Mesenchymal stem cell (in vitro differentiated cells and primary cell): ENCODE measurements around the gene LRRC28.

Experiments
- DNase-seq: peaks from one replicate; pipeline ENCODE4 v3.0.0-alpha.2; 2013
- H2AFZ ChIP-seq: one replicate; pipeline ENCODE4 v1.6.1; 2013; ENCODE audit warnings: low read depth, mild to moderate bottlenecking, control low read depth, inconsistent platforms, low read length, moderate library complexity
- H2AK5ac ChIP-seq: 2 replicates; pipeline ENCODE4 v1.6.1; 2013; ENCODE audit warnings: low read length, moderate library complexity, mild to moderate bottlenecking, inconsistent platforms; ENCODE audit not compliant: severe bottlenecking
- H2BK120ac ChIP-seq: one replicate; pipeline ENCODE4 v1.6.1; 2013; ENCODE audit warnings: low read depth, mild to moderate bottlenecking, inconsistent platforms, low read length, moderate library complexity
- H2BK12ac ChIP-seq, 2 experiments: one replicate each; pipeline ENCODE4 v1.6.1; 2013; ENCODE audit warnings: inconsistent platforms in 2 of 2, low read length in 2 of 2, mild to moderate bottlenecking in 2 of 2, moderate library complexity in 2 of 2, control low read depth in 1 of 2
- H2BK15ac ChIP-seq: one replicate; pipeline ENCODE4 v1.6.1; 2013; ENCODE audit warnings: mild to moderate bottlenecking, low read depth, inconsistent platforms; ENCODE audit not compliant: poor library complexity, severe bottlenecking
- H2BK5ac ChIP-seq: 2 replicates; pipeline ENCODE4 v1.6.1; 2013; ENCODE audit warnings: low read depth, mild to moderate bottlenecking, low read length, control low read depth, inconsistent platforms; ENCODE audit not compliant: poor library complexity, severe bottlenecking
- H3K14ac ChIP-seq, 2 experiments: one replicate each; pipeline ENCODE4 v1.6.1; 2013; ENCODE audit warnings: inconsistent platforms in 2 of 2, low read length in 2 of 2, control low read depth in 1 of 2, mild to moderate bottlenecking in 1 of 2, moderate library complexity in 1 of 2
- H3K18ac ChIP-seq, 2 experiments: one replicate each; pipeline ENCODE4 v1.6.1; 2013; ENCODE audit warnings: inconsistent platforms in 2 of 2, low read length in 2 of 2, control low read depth in 1 of 2, low read depth in 1 of 2, mild to moderate bottlenecking in 1 of 2
- H3K23ac ChIP-seq, 2 experiments: one replicate each; pipeline ENCODE4 v1.6.1; 2013; ENCODE audit warnings: inconsistent platforms in 2 of 2, low read length in 2 of 2, mild to moderate bottlenecking in 2 of 2, moderate library complexity in 2 of 2, control low read depth in 1 of 2
- H3K27ac ChIP-seq: 2 replicates; pipeline ENCODE4 v1.5.1; 2013; ENCODE audit warnings: mild to moderate bottlenecking, moderate library complexity, low read length, control low read depth, inconsistent platforms; ENCODE audit not compliant: poor library complexity, severe bottlenecking
- H3K27me3 ChIP-seq, 2 experiments: 2 replicates each; pipeline versions ENCODE4 v1.6.1 to v1.7.0; 2013; ENCODE audit warnings: low read length in 2 of 2, mild to moderate bottlenecking in 2 of 2, moderate library complexity in 2 of 2, control low read depth in 1 of 2, inconsistent platforms in 1 of 2; ENCODE audit not compliant: control insufficient read depth in 1 of 2, insufficient read depth in 1 of 2
- H3K36me3 ChIP-seq, 2 experiments: 2 replicates each; pipeline versions ENCODE4 v1.6.1 to v1.7.0; 2013; ENCODE audit warnings: low read length in 2 of 2, control low read depth in 1 of 2, inconsistent platforms in 1 of 2, low read depth in 1 of 2, mild to moderate bottlenecking in 1 of 2; ENCODE audit not compliant: insufficient read depth in 2 of 2, control insufficient read depth in 1 of 2
- H3K4ac ChIP-seq, 2 experiments: one replicate each; pipeline ENCODE4 v1.6.1; 2013; ENCODE audit warnings: inconsistent platforms in 2 of 2, low read length in 2 of 2, mild to moderate bottlenecking in 2 of 2, moderate library complexity in 2 of 2, control low read depth in 1 of 2, low read depth in 1 of 2
- H3K4me1 ChIP-seq: 2 replicates; pipeline ENCODE4 v1.6.1; 2013; ENCODE audit warnings: low read depth, low read length, control low read depth; ENCODE audit not compliant: control insufficient read depth, insufficient read depth
- H3K4me2 ChIP-seq: 2 replicates; pipeline ENCODE4 v1.6.1; 2013; ENCODE audit warnings: low read length, mild to moderate bottlenecking, inconsistent platforms; ENCODE audit not compliant: poor library complexity, severe bottlenecking
- H3K4me3 ChIP-seq, 2 experiments: 2 replicates each; pipeline versions ENCODE4 v1.5.1 to v1.7.0; 2013; ENCODE audit warnings: low read length in 2 of 2, mild to moderate bottlenecking in 2 of 2, control low read depth in 1 of 2, low read depth in 1 of 2; ENCODE audit not compliant: insufficient read depth in 1 of 2
- H3K79me1 ChIP-seq: replicated peaks from 2 replicates; pipeline ENCODE4 v1.6.1; 2013; ENCODE audit warnings: mild to moderate bottlenecking, control low read depth, low read length, inconsistent platforms; ENCODE audit not compliant: poor library complexity, severe bottlenecking
- H3K9ac ChIP-seq: 2 replicates; pipeline ENCODE4 v1.7.0; 2013; ENCODE audit warnings: mild to moderate bottlenecking, low read length, moderate library complexity
- H3K9me3 ChIP-seq: 2 replicates; pipeline ENCODE4 v1.7.0; 2013; ENCODE audit warnings: mild to moderate bottlenecking, low read length; ENCODE audit not compliant: control insufficient read depth
- H4K8ac ChIP-seq: one replicate; pipeline ENCODE4 v1.6.1; 2013; ENCODE audit warnings: inconsistent platforms, mild to moderate bottlenecking, low read length, moderate library complexity
- H4K91ac ChIP-seq: one replicate; pipeline ENCODE4 v1.6.1; 2013; ENCODE audit warnings: mild to moderate bottlenecking, low read length, inconsistent platforms
- WGBS: methylation state at CpG from one replicate; pipeline ENCODE4 v1.1.7; 2013; ENCODE audit warnings: mixed read lengths; 5-methylcytosine and 5-hydroxymethylcytosine counted together

LRRC28 gene

GRCh38 chr15:99224372-99225214 lies 26.7 kb upstream of the LRRC28 start:
- H2AFZ ChIP-seq: no peak overlapping the region
- no peak overlapping the region for H4K8ac ChIP-seq
- no peak overlapping the region for H3K14ac ChIP-seq
- peaks cover 20% of the 10 kb centered on the region for H3K79me1 ChIP-seq
- no peak for DNase-seq
- no peak overlapping the region for H2BK120ac ChIP-seq
- H3K27me3 ChIP-seq: no peaks in the 10 kb centered on the region
- no peaks in the 10 kb centered on the region for H3K9me3 ChIP-seq
- peaks cover 16 to 85% of the 10 kb centered on the region in 2 experiments for H3K36me3 ChIP-seq
- H4K91ac ChIP-seq: no peak overlapping the region
- no peak overlapping the region for H3K4me2 ChIP-seq
- no peak overlapping the region for H3K18ac ChIP-seq
- H3K4me3 ChIP-seq: no peak overlapping the region
- H3K4me1 ChIP-seq: no peaks in the 10 kb centered on the region
- H3K9ac ChIP-seq: no peak overlapping the region
- H2BK15ac ChIP-seq: no peak overlapping the region
- H2BK12ac ChIP-seq: no peak overlapping the region
- H3K27ac ChIP-seq: no peak overlapping the region
- H2BK5ac ChIP-seq: peak overlapping the region; percentile 47
- no peak overlapping the region for H3K4ac ChIP-seq
- H2AK5ac ChIP-seq: no peak overlapping the region
- H3K23ac ChIP-seq: no peak overlapping the region
- WGBS: 96% methylated on average over 5 of the region's 6 CpGs

- Histone ChIP-seq H3K4me1 (no peaks in the 10 kb centered on the region), H3K79me1 (peaks cover 24% of the 10 kb centered on the region), H2BK5ac (no peak overlapping the region), H2BK12ac (no peak overlapping the region), H3K36me3 (peaks cover 12 to 67% of the 10 kb centered on the region in 2 experiments), H3K9me3 (no peaks in the 10 kb centered on the region), H4K8ac (no peak overlapping the region), H3K18ac (no peak overlapping the region), H2BK120ac (no peak overlapping the region), H3K27ac (no peak overlapping the region), H3K14ac (no peak overlapping the region), H3K23ac (no peak overlapping the region), H2AK5ac (no peak overlapping the region), H2BK15ac (no peak overlapping the region), H3K4me3 (no peak overlapping the region), H3K9ac (no peak overlapping the region), H3K4ac (no peak overlapping the region), H3K4me2 (no peak overlapping the region), H2AFZ (no peak overlapping the region), H3K27me3 (no peaks in the 10 kb centered on the region), H4K91ac (no peak overlapping the region)
- WGBS: 68% methylated on average over 2 of the region's 3 CpGs
- DNase-seq: no peak
Observed at GRCh38 chr15:99226802-99227201, 24.5 kb upstream of the LRRC28 start.

GRCh38 chr15:99228120-99228770 lies 23.0 kb upstream of the LRRC28 start:
- no peak overlapping the region for H3K18ac ChIP-seq
- no peak overlapping the region for H3K4me2 ChIP-seq
- H3K27ac ChIP-seq: no peak overlapping the region
- no peak overlapping the region for H4K91ac ChIP-seq
- DNase-seq: no peak
- no peaks in the 10 kb centered on the region for H3K9me3 ChIP-seq
- H3K4me1 ChIP-seq: no peaks in the 10 kb centered on the region
- no peak overlapping the region for H2BK15ac ChIP-seq
- no peak overlapping the region for H2AFZ ChIP-seq
- no peak overlapping the region for H2BK5ac ChIP-seq
- peaks cover 9 to 64% of the 10 kb centered on the region in 2 experiments for H3K36me3 ChIP-seq
- no peak overlapping the region for H2BK120ac ChIP-seq
- H3K4me3 ChIP-seq: no peak overlapping the region
- no peak overlapping the region for H3K4ac ChIP-seq
- no peak overlapping the region for H3K9ac ChIP-seq
- H4K8ac ChIP-seq: no peak overlapping the region
- no peak overlapping the region for H3K23ac ChIP-seq
- H2BK12ac ChIP-seq: no peak overlapping the region
- WGBS: 100% methylated on average over 2 of the region's 3 CpGs
- peaks cover 18% of the 10 kb centered on the region for H3K79me1 ChIP-seq
- no peak overlapping the region for H3K14ac ChIP-seq
- no peak overlapping the region for H2AK5ac ChIP-seq
- H3K27me3 ChIP-seq: no peaks in the 10 kb centered on the region

GRCh38 chr15:99230867-99231266 lies 20.4 kb upstream of the LRRC28 start:
- Histone ChIP-seq H4K8ac (no peak overlapping the region), H3K23ac (no peak overlapping the region), H3K4me3 (no peak overlapping the region), H2BK120ac (no peak overlapping the region), H4K91ac (no peak overlapping the region), H3K36me3 (peaks cover 4 to 38% of the 10 kb centered on the region in 2 experiments), H2AFZ (no peak overlapping the region), H3K27ac (no peak overlapping the region), H3K9ac (no peak overlapping the region), H3K18ac (no peak overlapping the region), H3K4me1 (no peaks in the 10 kb centered on the region), H3K79me1 (peaks cover 13% of the 10 kb centered on the region), H2BK5ac (no peak overlapping the region), H2BK15ac (no peak overlapping the region), H3K14ac (no peak overlapping the region), H2AK5ac (no peak overlapping the region), H3K4ac (no peak overlapping the region), H3K4me2 (no peak overlapping the region), H2BK12ac (no peak overlapping the region), H3K27me3 (no peaks in the 10 kb centered on the region), H3K9me3 (no peaks in the 10 kb centered on the region)
- WGBS: 92% methylated on average over 2 of the region's 4 CpGs
- no peak for DNase-seq
